PC-9 (cell line): Measurements from ENCODE around the gene FKBP5.

Source experiments
- EZH2 ChIP-seq: fragments of 200-600 bp; sonication (generic); IDR thresholded peaks from 2 replicates; pipeline ENCODE4 v1.8.0; 2017; ENCODE audit warnings: antibody characterized with exemption, low read depth
- TF ChIP-seq, protein P1 (sequence below): fragments of 200-600 bp; sonication (generic); conservative IDR thresholded peaks from 2 replicates; pipeline ENCODE4 v1.6.1; 2017; ENCODE audit warnings: mixed run types, antibody characterized with exemption, mild to moderate bottlenecking, moderate library complexity

DNA sequence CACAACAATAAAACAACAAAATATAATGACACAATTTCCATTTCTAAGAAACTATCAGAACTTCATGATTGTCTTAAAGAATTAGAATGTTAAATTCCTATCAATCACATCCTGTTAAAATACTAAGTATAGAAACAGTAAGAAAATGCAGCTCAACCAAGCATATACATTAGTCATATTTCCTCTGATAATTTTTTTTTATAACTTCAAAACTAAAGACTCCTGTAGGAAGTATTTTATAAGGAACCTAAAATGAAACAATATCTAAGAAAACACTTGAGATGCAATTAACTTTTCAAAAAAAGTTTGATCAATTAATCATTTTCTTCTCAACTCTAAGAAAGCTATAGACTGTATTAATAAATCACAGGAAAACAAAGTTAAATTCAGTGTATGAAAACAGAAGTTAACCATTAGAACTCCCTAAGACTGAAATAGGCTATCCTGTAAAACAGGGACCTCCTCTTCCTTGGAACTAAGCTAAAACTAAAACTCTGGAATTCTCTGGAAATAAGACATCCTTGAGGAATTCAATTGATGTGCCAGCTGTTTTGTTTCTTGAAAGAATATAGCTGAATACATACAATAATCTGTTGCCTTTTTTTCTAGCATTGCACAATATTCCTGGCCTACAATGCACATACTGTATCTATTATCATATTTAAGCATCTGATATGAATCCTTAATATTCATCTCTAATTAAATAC is 19.8 kb downstream of the FKBP5 start:
- TF ChIP-seq, protein P1, sequence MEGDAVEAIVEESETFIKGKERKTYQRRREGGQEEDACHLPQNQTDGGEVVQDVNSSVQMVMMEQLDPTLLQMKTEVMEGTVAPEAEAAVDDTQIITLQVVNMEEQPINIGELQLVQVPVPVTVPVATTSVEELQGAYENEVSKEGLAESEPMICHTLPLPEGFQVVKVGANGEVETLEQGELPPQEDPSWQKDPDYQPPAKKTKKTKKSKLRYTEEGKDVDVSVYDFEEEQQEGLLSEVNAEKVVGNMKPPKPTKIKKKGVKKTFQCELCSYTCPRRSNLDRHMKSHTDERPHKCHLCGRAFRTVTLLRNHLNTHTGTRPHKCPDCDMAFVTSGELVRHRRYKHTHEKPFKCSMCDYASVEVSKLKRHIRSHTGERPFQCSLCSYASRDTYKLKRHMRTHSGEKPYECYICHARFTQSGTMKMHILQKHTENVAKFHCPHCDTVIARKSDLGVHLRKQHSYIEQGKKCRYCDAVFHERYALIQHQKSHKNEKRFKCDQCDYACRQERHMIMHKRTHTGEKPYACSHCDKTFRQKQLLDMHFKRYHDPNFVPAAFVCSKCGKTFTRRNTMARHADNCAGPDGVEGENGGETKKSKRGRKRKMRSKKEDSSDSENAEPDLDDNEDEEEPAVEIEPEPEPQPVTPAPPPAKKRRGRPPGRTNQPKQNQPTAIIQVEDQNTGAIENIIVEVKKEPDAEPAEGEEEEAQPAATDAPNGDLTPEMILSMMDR: no peak
- TF ChIP-seq EZH2: no peak
